CD4-positive, alpha-beta T cell treated with Interleukin-10 for 1 hour (primary cell): ENCODE data around the gene CYP27B1.
"Not testable (repeated sequence)": the region's sequence is repeated elsewhere in the genome, so short reads cannot be mapped to it uniquely, and the experiment has no call there.

Experiments used
- DNase-seq: peaks from one replicate; pipeline ENCODE4 v3.0.0-alpha.2; 2020

CYP27B1 gene

DNA sequence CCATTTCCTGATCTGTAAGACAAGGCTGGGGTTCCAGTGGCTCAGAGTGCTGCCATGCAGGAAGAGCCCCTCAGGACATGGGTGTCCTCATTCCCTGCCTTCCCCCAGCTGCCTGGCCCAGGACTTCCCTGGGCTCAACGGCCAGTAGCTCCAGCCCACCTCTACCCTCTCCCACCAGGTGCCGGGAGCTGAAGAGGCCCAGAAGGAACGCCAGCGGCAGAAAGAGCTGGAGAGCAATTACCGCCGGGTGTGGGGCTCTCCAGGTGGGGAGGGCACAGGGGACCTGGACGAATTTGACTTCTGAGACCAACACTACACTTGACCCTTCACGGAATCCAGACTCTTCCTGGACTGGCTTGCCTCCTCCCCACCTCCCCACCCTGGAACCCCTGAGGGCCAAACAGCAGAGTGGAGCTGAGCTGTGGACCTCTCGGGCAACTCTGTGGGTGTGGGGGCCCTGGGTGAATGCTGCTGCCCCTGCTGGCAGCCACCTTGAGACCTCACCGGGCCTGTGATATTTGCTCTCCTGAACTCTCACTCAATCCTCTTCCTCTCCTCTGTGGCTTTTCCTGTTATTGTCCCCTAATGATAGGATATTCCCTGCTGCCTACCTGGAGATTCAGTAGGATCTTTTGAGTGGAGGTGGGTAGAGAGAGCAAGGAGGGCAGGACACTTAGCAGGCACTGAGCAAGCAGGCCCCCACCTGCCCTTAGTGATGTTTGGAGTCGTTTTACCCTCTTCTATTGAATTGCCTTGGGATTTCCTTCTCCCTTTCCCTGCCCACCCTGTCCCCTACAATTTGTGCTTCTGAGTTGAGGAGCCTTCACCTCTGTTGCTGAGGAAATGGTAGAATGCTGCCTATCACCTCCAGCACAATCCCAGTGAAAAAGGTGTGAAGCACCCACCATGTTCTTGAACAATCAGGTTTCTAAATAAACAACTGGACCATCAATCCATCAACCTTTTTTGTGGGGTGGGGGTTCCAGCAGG, 46.0 kb downstream of the CYP27B1 start:
- DNase-seq, result no peak

DNA sequence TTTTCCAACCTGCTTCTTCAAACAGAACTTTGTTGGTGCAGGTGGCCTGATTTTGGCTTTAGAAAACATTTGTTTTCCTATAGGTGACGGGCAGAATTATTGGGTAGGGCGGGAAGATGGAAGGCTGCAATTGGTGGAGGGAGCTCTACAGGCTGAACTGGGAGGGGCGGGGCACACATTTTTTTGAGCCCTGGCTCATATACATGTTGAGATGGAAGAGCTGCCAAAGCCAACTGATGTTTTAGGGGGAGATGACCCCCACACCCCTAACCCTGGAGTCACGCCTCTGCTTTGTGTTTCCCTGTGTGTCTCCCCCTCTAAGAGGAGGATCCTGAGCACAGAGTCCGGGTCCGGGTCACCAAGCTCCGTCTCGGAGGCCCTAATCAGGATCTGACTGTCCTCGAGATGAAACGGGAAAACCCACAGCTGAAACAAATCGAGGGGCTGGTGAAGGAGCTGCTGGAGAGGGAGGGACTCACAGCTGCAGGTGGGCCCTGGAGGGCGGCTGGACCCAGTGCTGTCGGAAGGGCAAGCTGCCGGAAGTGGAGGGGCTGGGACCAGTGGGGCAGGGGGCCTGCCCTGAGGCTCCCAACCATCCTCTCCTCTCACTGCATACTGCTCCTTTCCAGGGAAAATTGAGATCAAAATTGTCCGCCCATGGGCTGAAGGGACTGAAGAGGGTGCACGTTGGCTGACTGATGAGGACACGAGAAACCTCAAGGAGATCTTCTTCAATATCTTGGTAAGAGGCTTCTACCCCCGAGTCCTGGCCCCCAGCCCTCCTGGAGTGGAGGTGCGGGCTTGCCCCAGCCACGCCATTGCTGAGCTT, 46.9 kb downstream of the CYP27B1 start:
- DNase-seq, result no peak

DNA sequence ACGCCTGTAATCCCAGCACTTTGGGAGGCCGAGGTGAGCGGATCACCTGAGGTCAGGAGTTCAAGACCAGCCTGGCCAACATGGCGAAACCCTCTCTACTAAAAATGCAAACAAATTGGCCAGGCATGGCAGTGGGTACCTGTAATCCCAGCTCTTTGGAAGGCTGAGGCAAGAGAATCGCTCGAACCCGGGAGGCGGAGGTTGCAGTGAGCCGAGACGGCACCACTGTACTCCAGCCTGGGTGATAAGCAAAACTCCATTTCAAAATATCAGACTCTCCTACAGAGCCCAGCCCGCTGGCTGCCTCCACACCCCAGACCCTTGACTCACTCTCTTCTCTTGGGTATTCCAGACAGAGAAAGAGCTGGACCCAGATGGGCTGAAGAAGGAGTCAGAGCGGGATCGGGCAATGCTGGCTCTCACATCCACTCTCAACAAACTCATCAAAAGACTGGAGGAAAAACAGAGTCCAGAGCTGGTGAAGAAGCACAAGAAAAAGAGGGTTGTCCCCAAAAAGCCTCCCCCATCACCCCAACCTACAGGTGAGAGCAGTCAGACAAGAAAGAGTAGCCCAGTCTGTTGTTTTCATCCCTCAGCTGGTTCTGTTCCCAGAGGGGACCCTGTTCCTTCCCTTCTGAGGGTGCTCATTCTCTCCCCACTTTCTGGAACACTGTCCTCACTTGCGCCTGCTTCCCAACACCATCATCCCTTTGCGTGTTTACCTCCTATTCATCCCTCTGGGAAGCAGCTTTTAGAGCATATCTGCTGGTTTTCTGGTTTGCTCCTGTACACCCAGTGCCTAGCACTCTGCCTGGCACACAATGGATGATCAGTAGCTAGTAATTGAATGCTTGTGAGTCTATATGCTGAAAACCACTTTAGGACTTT, 48.0 kb downstream of the CYP27B1 start:
- DNase-seq, result no peak

DNA sequence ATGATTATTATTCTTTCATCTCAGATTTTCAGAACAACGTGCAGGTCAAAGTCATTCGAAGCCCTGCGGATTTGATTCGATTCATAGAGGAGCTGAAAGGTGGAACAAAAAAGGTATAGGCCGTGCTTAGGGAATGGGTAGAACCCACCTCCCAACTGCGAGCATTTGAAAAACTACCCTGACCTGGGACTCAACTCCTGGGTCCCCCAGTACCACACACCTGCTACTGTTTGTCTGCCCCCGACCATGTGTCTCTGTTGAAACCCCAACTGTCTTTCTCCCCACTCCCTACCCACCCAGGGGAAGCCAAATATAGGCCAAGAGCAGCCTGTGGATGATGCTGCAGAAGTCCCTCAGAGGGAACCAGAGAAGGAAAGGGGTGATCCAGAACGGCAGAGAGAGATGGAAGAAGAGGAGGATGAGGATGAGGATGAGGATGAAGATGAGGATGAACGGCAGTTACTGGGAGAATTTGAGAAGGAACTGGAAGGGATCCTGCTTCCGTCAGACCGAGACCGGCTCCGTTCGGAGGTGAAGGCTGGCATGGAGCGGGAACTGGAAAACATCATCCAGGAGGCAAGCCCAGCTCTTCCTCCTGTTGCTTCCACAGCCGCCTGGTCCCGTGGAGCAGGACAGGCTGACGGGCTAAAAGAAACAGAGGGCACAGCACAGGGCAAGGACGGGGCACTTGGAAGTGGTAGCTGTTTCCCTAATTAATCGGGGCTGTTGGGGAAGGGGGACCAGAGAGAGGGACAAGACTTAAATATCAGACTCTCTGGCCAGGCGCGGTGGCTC, 48.8 kb downstream of the CYP27B1 start:
- no peak for DNase-seq

DNA sequence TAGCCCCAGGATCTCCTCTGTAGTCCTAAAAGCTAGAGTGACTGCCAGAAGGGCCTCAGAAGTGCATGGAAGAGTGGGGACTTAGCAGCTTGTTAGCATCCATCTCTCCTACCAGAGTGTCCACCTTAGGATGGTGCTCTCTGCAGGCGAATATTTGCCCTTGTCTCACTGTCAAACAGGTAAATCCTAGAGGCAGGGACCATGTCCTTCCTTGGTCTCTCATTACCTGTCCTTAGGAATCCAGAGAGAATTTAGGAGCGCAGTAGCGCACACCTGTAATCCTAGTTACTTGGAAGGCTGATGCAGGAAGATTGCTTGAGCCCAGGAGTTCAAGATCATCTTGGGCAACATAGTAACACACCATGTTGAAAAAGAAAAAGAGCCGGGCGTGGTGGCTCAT, 49.7 kb downstream of the CYP27B1 start:
- no peak for DNase-seq

DNA sequence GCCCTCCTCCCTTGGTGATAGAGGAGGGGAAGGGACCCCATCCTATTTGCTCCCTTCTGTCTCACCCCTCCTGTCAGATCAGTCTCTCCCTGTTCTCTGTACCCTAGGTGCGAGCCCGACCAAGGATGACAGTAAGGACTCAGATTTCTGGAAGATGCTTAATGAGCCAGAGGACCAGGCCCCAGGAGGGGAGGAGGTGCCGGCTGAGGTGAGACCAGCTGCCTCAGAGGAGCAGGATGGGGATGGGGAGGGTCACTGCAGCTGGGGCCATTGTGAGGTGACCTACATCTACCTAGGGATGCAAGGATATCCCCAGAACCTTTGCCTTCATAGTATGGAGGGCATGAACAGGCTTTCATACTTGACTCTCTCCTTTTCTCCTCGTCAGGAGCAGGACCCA, 50.6 kb downstream of the CYP27B1 start:
- no peak for DNase-seq

DNA sequence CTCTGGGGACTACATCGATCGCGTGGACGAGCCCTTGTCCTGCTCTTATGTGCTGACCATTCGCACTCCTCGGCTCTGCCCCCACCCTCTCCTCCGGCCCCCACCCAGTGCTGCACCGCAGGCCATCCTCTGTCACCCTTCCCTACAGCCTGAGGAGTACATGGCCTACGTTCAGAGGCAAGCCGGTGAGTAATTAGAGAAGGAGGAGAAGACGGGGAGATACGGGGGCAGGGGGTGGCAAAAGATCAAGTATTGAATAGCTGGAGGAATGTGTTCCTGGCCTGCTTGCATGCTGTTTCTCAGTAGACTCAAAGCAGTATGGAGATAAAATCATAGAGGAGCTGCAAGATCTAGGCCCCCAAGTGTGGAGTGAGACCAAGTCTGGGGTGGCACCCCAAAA, 51.1 kb downstream of the CYP27B1 start:
- no peak for DNase-seq

DNA sequence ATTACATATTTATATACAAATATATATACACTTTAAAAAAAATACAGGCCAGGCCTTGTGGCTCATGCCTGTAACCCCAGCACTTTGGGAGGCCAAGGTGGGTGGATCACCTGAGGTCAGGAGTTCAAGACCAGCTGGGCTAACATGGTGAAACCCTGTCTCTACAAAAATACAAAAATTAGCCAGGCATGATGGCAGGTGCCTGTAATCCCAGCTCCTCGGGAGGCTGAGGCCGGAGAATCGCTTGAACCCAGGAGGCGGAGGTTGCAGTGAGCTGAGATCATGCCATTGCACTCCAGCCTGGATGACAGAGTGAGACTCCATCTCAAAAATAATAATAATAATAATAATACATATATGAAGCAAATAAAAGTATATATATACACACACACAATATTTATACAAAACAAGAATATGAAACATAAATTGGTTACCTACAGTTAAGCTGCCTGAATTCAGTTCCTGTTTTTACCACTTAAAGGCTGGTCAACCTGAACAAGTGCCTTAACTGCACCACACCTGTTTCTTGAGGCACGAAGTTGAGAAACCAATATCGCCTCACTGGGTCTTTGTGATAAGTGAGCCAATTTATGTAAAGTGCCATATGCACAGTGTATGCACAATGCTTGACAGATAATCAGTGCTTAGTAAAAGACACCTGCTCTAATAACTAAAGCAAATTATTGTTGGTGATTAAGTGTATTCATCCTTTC, 51.7 kb downstream of the CYP27B1 start:
- not testable (repeated sequence) for DNase-seq

DNA sequence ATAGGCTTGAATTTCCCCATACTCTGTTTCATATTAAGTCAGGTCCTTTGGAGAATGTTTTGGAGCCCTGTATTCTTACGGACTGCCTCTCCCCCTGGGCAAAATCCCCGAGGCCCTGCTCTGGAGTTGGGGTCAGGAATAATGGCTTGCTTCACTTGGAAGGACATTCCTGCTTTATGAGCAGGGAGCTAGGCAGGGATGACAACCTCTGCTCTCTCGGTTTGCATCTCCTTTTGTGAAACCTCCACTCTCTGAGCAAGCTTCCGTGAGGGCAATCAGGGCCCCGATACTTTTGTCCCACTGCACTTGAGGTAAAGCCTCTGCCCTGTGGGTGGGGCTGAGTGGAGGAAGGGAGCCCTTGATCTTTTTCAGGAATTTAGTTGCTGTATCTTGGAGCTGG, 53.7 kb downstream of the CYP27B1 start:
- DNase-seq, result no peak

DNA sequence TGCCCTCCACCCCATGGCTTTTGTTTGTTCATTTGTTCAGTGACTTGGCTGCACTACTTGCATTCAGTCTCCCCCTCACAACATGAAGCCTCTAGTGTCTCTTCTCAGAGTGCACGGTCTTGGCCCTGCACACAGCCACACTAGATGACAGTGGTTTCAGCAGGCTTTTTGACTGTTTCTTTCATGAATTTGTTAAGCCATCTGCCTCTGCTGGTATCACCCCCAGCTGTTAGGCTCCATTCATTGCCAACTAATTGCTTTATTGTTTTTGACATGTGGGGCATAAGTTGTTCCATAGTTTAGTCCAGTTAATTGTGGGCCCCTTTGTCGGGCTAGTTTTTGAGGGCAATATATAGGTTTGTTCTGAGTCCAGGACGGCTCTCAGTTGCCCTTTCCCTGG, 54.2 kb downstream of the CYP27B1 start:
- no peak for DNase-seq
